Posterior vena cava (tissue), 2 donors: ENCODE results near the gene MGAT4B. TPM values are rescaled to one million over a fixed set of nuclear protein-coding genes. Genes with fewer than 3 reads are reported as not detected.
"Not testable (repeated sequence)": the region's sequence is repeated elsewhere in the genome, so short reads cannot be mapped to it uniquely, and the experiment has no call there.

ENCODE experiments used
- DNase-seq: peaks from one replicate; pipeline ENCODE4 v3.0.0-alpha.2; 2020; ENCODE audit warnings: low spot score
- intact Hi-C, 2 donors: fragments of 100-400 bp; cut with DNase I; formaldehyde crosslinking; loops; one replicate each; pipeline versions ENCODE4 v1.14.1 to v1.14.2; 2022 to 2023
- total RNA-seq, 2 donors: library from RNA; stranded (reverse); fragmentation: NEBNext Ultra II Directional; extraction: Animal tissue kit (Norgen Biotek cat#: 25700); gene quantifications; one replicate each; pipeline ENCODE4 v1.2.1, GENCODE V29; 2021
- donor health status: DM: yes; HTN: yes; CAD: no.
- donor health status: DM: yes; HTN: yes; CAD: no.

MGAT4B gene
- total RNA-seq, 2 donors from 2014 or later = 54.6 to 62.8 TPM

GRCh38 chr5:179798771-179799643, 7.7 kb downstream of the MGAT4B start:
- intact Hi-C loops = no loop called here
- DNase-seq = no peak

GRCh38 chr5:179798144-179798770, 8.4 kb downstream of the MGAT4B start:
- intact Hi-C loops = no loop called here
- peak; percentile 66 for DNase-seq

DNA sequence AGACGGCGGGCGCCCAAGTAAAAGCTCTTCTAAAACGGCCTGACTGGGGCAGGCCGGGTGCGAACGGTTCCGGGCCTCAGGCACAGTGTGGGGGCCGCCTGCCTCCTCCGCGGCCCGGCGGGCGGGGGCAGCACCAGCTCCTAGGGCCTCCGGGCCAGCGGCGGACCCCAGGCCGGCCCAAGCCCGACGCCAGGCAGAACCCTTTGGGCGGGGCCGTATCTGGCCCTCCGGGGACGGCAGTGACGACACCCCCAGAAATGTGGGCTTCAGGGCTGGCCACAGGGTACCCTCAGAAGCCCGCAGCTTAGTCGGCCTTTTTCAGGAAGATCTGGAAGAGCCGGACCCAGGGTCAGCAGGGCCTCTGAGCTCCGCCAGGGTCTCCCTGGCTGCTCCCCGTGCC, 8.9 kb downstream of the MGAT4B start:
- DNase-seq = peak; percentile 69
- intact Hi-C loops = no loop called here

DNA sequence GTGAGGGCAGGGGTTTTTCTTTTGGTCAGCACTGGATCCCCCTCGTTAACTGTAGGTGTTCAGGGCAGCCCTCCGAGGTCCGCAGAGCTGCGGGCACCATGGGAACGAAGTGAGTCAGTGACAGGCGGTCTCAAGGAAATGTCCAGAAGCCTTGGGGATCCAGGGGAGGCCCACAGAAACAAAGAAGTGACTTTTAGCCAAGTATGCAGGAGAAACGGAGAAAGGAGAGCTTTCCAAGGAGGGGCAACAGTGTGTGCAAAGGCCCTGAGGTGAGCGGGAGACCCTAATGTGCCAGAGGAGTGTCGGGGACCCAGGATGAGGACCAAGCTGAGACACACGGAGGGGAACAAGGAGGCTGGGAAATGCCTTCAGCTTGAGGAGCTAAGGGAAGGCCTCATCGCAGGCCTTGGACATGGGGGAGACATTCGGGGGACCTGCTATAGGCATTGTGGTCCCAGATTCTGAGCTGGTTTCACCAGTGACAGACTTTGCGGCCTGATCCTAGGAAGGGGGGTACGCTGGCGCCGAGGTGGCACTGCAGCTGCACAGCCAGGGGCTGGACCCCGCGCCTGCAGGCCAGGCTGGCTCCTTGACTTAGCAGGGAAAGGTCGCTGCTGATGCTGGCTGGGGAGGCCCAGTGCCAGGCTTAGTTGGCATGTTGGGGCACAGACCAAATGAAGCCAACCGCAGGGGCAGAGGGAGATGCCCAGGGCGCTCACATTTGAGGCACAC, 9.6 kb downstream of the MGAT4B start:
- DNase-seq = peak; percentile 76
- intact Hi-C loops = no loop called here

- intact Hi-C loops = no loop called here
Measured at GRCh38 chr5:179795863-179796833, 10.5 kb downstream of the MGAT4B start.

GRCh38 chr5:179795049-179795862, 11.4 kb downstream of the MGAT4B start:
- DNase-seq = peak; percentile 83
- intact Hi-C loops = no loop called here

More at GRCh38 chr5:179795863-179796833, 10.5 kb downstream of the MGAT4B start:
- DNase-seq = peak; percentile 94

DNA sequence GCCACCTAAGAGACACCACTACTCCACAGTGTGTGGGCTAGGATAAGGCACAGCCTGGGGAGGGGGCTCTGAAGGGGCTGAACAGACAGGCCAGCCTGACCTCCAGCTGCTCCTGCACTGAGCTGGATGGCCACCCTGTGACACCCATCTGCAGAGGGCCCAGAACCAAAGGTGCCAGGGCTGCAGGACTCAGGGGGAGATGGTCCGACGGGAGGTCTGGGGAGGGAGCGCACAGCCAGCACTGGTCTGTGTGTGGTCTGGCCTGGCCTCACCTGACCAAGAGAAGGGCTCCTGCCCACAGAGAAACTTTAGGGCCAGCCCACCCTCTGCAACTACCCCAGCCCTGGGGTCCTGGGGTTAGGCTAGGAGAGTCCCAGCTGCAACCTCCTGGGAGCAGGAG, 12.1 kb downstream of the MGAT4B start:
- intact Hi-C loops = no loop called here
- DNase-seq = peak; percentile 79

GRCh38 chr5:179794171-179794570, 12.5 kb downstream of the MGAT4B start:
- intact Hi-C loops = no loop called here
- DNase-seq = peak; percentile 75

GRCh38 chr5:179793468-179794139, 13.1 kb downstream of the MGAT4B start, which contains the start of gene LTC4S:
Gene LTC4S, plus strand, starts transcription at chr5:179793986. Its CDS starts 95 bp downstream, at chr5:179794081.
- intact Hi-C loops = no loop called here
- DNase-seq = peak; percentile 96

GRCh38 chr5:179792612-179793467, 13.8 kb downstream of the MGAT4B start:
- DNase-seq = peak; percentile 82
- intact Hi-C loops = no loop called here

GRCh38 chr5:179791881-179792611, 14.6 kb downstream of the MGAT4B start:
- intact Hi-C loops = no loop called here
- peak; percentile 78 for DNase-seq

- DNase-seq = not testable (repeated sequence)
Measured at GRCh38 chr5:179789278-179789677, 17.4 kb downstream of the MGAT4B start.

GRCh38 chr5:179788193-179788854, 18.3 kb downstream of the MGAT4B start:
- DNase-seq = peak; percentile 68
- intact Hi-C loops = no loop called here

More at GRCh38 chr5:179789278-179789677, 17.4 kb downstream of the MGAT4B start:
- intact Hi-C loops = not testable (repeated sequence)

DNA sequence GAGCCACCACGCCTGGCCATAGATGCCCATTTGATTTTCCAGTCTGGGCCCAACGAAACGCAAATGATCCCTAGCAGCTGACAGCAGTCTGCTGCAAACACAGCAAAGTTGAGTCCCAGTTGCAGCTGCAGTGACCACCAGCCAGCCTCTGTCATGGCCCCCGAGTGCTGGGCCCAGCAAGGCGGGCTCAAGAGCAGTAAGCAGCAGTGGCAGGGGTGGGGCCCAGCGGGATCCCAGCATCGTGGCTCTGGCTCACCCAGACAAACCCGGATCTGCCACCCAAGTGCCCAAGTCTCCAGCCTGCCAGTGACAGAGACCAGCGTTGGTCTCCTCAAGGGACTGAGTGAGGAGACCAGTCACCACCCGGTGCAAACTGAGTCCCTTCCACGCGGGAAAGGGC, 19.8 kb downstream of the MGAT4B start:
- peak; percentile 61 for DNase-seq
- intact Hi-C loops = no loop called here

- intact Hi-C loops = no loop called here
- no peak for DNase-seq
Measured at GRCh38 chr5:179783128-179783527, 23.5 kb downstream of the MGAT4B start.
